ENCODE measurements around the gene CYP2S1.

- no peak for TF ChIP-seq CTCF (IDR thresholded peaks at IDR 0.05)
- TF ChIP-seq PREB (CRISPR knock-in tag; IDR thresholded peaks at IDR 0.05; ENCODE audit: borderline replicate concordance): no peak
- TF ChIP-seq JUN (CRISPR knock-in tag; IDR thresholded peaks at IDR 0.05): no peak
- TF ChIP-seq SOX15 (CRISPR knock-in tag; IDR thresholded peaks at IDR 0.05): no peak
- no peak for TF ChIP-seq ATF1 (CRISPR knock-in tag; IDR thresholded peaks at IDR 0.05)
- no peak for TF ChIP-seq USF2 (CRISPR knock-in tag; IDR thresholded peaks at IDR 0.05)
- no peak for TF ChIP-seq MAX (CRISPR knock-in tag; IDR thresholded peaks at IDR 0.05)
- TF ChIP-seq ATF3 (CRISPR knock-in tag; conservative IDR thresholded peaks at IDR 0.05): no peak
- no peak for TF ChIP-seq FOXP1 (CRISPR knock-in tag; IDR thresholded peaks at IDR 0.05; ENCODE audit: borderline replicate concordance)
- TF ChIP-seq NFYB (CRISPR knock-in tag; conservative IDR thresholded peaks at IDR 0.05; ENCODE audit: low read depth): no peak
These were observed 3.5 kb upstream of the CYP2S1 start for GRCh38 chr19:41189425-41190065.
